HFF-Myc (cell line): ENCODE data around the gene EVX1.

ENCODE experiments used
- DNase-seq: peaks from one replicate; pipeline ENCODE4 v3.0.0-alpha.2; 2011; ENCODE audit warnings: low read depth; ENCODE audit errors: extremely low read depth
- H3K4me3 ChIP-seq: replicated peaks from 2 replicates; pipeline ENCODE4 v1.5.1; 2011; ENCODE audit warnings: low read depth, mild to moderate bottlenecking, control low read depth, low read length
- TF ChIP-seq, protein P1 (sequence below): IDR thresholded peaks from 2 replicates; pipeline ENCODE4 v1.5.1; 2012; ENCODE audit warnings: mild to moderate bottlenecking, low read depth, low read length, control low read depth; ENCODE audit errors: missing control alignments

Gene EVX1

DNA sequence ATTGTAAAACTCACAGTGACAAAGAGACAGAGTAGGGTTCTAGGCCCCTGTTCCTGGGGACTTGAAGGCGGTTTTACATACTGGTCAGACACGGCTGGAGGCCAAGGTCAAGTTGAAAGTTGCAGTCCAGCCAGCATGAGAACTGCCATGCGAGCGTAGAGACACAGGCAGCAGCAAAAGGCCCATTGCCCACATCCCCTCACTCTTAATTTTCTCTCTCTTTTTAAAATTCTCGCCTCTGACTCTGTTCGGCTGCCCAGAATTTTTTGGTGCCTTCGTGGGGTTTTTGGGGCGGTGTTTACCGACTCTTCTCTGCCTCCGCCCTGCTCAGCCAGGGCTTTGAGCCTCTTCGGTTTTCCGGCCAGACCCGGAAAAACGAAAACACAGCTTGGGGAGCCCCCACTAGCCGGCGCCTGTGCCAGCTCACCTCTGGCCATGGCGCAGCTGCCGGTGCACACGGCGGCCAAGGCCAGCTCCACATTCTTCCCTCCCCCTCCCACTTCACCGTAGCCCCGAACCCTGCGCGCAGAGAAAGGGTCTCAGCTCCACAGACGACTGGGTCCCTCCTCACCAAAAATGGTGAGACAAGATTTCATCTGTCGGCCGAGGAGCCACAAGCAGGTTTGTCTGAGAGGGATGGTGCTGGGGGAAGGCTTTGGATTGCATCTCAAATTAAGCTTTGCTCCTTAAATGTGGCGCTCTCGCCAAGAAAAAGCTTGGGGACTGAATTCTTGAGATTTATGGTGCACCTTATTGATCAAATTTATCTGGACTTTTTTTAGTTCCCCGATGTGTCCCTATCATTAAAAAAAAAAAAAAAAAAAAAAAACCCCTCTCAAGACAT lies 40.4 kb upstream of the EVX1 start:
- DNase-seq = no peak
- TF ChIP-seq, protein P1, sequence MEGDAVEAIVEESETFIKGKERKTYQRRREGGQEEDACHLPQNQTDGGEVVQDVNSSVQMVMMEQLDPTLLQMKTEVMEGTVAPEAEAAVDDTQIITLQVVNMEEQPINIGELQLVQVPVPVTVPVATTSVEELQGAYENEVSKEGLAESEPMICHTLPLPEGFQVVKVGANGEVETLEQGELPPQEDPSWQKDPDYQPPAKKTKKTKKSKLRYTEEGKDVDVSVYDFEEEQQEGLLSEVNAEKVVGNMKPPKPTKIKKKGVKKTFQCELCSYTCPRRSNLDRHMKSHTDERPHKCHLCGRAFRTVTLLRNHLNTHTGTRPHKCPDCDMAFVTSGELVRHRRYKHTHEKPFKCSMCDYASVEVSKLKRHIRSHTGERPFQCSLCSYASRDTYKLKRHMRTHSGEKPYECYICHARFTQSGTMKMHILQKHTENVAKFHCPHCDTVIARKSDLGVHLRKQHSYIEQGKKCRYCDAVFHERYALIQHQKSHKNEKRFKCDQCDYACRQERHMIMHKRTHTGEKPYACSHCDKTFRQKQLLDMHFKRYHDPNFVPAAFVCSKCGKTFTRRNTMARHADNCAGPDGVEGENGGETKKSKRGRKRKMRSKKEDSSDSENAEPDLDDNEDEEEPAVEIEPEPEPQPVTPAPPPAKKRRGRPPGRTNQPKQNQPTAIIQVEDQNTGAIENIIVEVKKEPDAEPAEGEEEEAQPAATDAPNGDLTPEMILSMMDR = no peak
- H3K4me3 ChIP-seq = peak overlapping the region; percentile 46

- TF ChIP-seq, protein P1 = no peak
- no peak for DNase-seq
- H3K4me3 ChIP-seq = peak overlapping the region; percentile 22
Measured at GRCh38 chr7:27202862-27203134, 39.8 kb upstream of the EVX1 start.

GRCh38 chr7:27203365-27203953 lies 39.1 kb upstream of the EVX1 start:
- peak overlapping the region; percentile 22 for H3K4me3 ChIP-seq
- DNase-seq = no peak
- TF ChIP-seq, protein P1 = no peak

DNA sequence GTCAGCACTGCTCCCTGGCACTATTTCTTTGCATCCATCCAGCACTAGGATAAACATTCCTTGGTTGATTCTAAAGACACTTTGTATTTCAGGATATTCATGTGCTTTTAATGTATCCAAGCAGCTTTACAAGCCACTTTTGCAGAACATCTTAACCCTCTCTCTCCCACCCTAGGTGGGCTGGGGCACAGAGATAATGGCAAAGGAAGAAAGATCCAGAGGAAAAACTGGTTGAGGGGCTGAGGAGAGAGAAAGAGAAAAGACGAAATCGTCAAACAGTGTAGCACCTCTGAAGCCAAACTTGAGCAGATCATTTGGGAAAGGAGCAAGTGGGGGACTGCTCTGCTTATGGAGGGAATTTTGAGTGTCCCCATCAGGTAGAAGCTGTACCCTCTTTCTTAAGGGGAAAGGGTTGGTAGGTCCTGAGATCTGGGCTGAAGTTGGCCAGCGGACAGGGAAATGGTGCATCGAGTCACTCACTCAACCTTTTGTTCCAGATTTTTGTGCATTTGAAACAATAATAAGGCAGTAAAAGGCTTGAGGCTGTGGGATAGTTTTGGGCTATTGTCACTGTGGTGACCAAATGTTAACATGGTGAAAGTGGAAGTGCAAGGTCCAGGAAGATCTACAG lies 38.5 kb upstream of the EVX1 start:
- no peak for DNase-seq
- H3K4me3 ChIP-seq = peak overlapping the region; percentile 22
- TF ChIP-seq, protein P1 = no peak

DNA sequence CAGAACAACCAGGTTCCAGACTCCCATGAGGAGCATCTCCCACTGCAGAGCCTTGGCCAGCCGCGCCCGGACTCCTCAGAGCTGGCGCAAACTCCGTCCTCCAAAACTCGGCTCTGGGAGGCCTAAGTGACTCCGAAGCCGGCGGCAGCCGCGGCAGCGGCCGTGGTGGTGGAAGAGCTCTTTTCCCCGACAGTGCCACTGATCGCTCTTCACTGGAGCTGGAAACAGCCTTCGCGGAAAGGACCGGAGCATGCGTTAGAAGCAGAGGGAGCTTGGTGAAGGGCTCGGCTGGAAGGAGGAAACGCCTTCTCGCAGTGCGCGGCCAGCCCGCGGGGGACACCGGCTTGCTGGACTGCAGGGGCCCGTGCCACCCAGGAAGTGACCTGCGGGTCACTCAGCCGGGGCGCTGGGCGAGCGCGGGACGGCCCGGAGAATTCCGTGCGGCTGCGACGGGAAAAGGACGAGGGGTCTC lies 37.7 kb upstream of the EVX1 start:
- no peak for DNase-seq
- H3K4me3 ChIP-seq = peak overlapping the region; percentile 22
- TF ChIP-seq, protein P1 = no peak

DNA sequence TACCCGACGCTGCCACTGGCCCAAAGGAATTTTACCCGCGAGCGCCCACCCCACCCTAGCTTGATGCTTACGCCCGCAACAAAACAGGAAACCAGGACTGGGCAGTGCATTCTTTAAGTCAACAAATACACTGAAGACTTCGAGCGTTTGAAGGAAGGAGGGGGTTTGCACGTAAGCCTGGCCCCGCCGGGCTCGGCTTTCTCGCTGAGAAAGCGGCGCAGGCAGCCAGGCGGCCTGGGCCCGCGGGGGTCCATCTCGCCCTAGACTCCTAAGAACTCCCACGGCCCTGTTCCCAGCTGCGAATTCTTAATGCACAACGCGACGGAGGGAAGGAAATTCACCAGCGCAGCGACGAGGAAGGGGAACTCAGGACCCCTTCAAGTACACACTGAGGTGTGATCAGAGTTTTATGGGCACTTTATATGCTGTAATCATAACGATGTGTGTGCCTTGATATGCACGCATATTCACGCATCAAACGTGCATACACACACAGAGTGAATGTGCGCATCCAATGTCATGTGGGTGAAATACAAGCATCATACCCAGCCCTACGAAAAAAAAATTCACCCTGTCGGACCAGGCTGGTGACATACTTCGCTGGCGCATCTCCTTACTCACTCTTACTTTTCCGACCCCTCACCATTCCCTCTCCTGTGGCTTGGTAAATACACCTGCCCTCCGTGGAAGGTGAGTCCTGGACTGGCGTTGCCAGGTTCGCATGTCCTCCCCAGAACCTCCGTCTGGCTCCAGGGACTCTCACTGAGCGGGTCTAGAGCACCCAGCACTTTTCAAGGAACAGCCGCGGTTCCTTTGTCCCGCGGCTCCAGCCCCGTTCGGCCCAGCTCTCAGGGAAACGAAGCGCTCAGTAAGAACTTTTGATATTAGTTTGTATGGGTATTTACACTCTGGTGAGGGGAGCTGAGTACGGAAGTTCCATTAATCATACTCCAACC lies 37.0 kb upstream of the EVX1 start:
- DNase-seq = no peak
- peak overlapping the region; percentile 22 for H3K4me3 ChIP-seq
- TF ChIP-seq, protein P1 = no peak
